HEK293T (cell line): Measurements from ENCODE around the gene ZNF593OS.

Experiments
- CTCF ChIA-PET: fragments of 350-600 bp; formaldehyde crosslinking; extraction: SDS; loops from one replicate; lab custom pipeline; 2021; ENCODE audit warnings: antibody characterized with exemption, inconsistent platforms; lab: Yijun Ruan, JAX
- POLR2A ChIA-PET: fragments of 350-600 bp; formaldehyde crosslinking; extraction: SDS; loops from one replicate; lab custom pipeline; 2020; ENCODE audit warnings: antibody characterized with exemption, inconsistent platforms; lab: Yijun Ruan, JAX
- DNase-seq: peaks from one replicate; pipeline ENCODE4 v3.0.0; 2012; ENCODE audit warnings: mixed read lengths; ENCODE audit errors: extremely low spot score
- ARNT ChIP-seq: fragments of 450-650 bp; IDR thresholded peaks from 2 replicates; pipeline ENCODE4 v1.6.1; 2017; ENCODE audit warnings: mild to moderate bottlenecking
- BHLHE40 ChIP-seq: fragments of 450-650 bp; IDR thresholded peaks from 2 replicates; pipeline ENCODE4 v1.6.1; 2016; ENCODE audit warnings: mild to moderate bottlenecking, moderate library complexity, borderline replicate concordance
- CTBP1 ChIP-seq: fragments of 450-650 bp; IDR thresholded peaks from 2 replicates; pipeline ENCODE4 v1.6.1; 2016; ENCODE audit warnings: borderline replicate concordance
- ELF4 ChIP-seq: fragments of 450-650 bp; IDR thresholded peaks from 2 replicates; pipeline ENCODE4 v1.6.1; 2017; ENCODE audit warnings: antibody characterized with exemption
- FOXA1 ChIP-seq: fragments of 450-650 bp; IDR thresholded peaks from 2 replicates; pipeline ENCODE4 v1.6.1; 2016; ENCODE audit warnings: mild to moderate bottlenecking
- FOXK2 ChIP-seq: fragments of 450-650 bp; IDR thresholded peaks from 2 replicates; pipeline ENCODE4 v1.6.1; 2016; ENCODE audit warnings: mild to moderate bottlenecking
- FOXM1 ChIP-seq: fragments of 450-650 bp; IDR thresholded peaks from 2 replicates; pipeline ENCODE4 v1.6.1; 2017; ENCODE audit warnings: mild to moderate bottlenecking, borderline replicate concordance
- HDGF ChIP-seq: fragments of 450-650 bp; IDR thresholded peaks from 2 replicates; pipeline ENCODE4 v1.6.1; 2017; ENCODE audit warnings: antibody characterized with exemption, borderline replicate concordance
- L3MBTL2 ChIP-seq: fragments of 450-650 bp; conservative IDR thresholded peaks from 2 replicates; pipeline ENCODE4 v1.6.1; 2016; ENCODE audit warnings: mild to moderate bottlenecking
- LEF1 ChIP-seq: fragments of 450-650 bp; IDR thresholded peaks from 2 replicates; pipeline ENCODE4 v1.6.1; 2017; ENCODE audit warnings: mild to moderate bottlenecking, borderline replicate concordance
- NFRKB ChIP-seq: fragments of 450-650 bp; IDR thresholded peaks from 2 replicates; pipeline ENCODE4 v1.6.1; 2016; ENCODE audit warnings: mild to moderate bottlenecking, moderate library complexity
- PKNOX1 ChIP-seq: fragments of 450-650 bp; IDR thresholded peaks from 2 replicates; pipeline ENCODE4 v1.6.1; 2016
- SP1 ChIP-seq: fragments of 450-650 bp; IDR thresholded peaks from 2 replicates; pipeline ENCODE4 v1.6.1; 2017
- SUZ12 ChIP-seq: fragments of 450-650 bp; IDR thresholded peaks from 2 replicates; pipeline ENCODE4 v1.6.1; 2016; ENCODE audit warnings: mild to moderate bottlenecking
- TARDBP ChIP-seq: fragments of 450-650 bp; IDR thresholded peaks from 2 replicates; pipeline ENCODE4 v1.6.1; 2016
- ZNF384 ChIP-seq: fragments of 450-650 bp; IDR thresholded peaks from 2 replicates; pipeline ENCODE4 v1.6.1; 2016

ZNF593OS gene

GRCh38 chr1:26153966-26154532, 17.6 kb downstream of the ZNF593OS start:
- peak; percentile 5 for DNase-seq
- CTCF ChIA-PET = interaction anchor here (2.1 kb wide), 1 partner anchor 9 kb away, joined by 8 read pairs; no protein-coding TSS in a partner anchor
- TF ChIP-seq HDGF = no peak
- TF ChIP-seq L3MBTL2 = no peak
- no peak for TF ChIP-seq PKNOX1
- no peak for TF ChIP-seq TARDBP
- TF ChIP-seq NFRKB = no peak
- no peak for TF ChIP-seq LEF1
- POLR2A ChIA-PET = no interaction called here

GRCh38 chr1:26148887-26149286, 22.7 kb downstream of the ZNF593OS start:
- DNase-seq = peak; percentile 1
- TF ChIP-seq BHLHE40 (no peak), HDGF (no peak), FOXM1 (no peak)
- CTCF ChIA-PET = no interaction called here
- POLR2A ChIA-PET = no interaction called here

- TF ChIP-seq FOXA1 (no peak), PKNOX1 (no peak), NFRKB (no peak), ELF4 (no peak)
- POLR2A ChIA-PET = interaction anchor here (1.2 to 1.4 kb wide), 2 partner anchors 24 to 110 kb away, joined by 6 to 12 read pairs; partner anchors contain the start of gene ZNF593
- CTCF ChIA-PET = interaction anchor here (1.2 to 2.1 kb wide), 6 partner anchors 20 to 123 kb away, joined by 3 to 22 read pairs (median 6); no protein-coding TSS in a partner anchor
- peak; percentile 3 for DNase-seq
Observed at GRCh38 chr1:26145960-26146294, 25.7 kb downstream of the ZNF593OS start.

- DNase-seq = peak; percentile 80
- TF ChIP-seq LEF1 (no peak), FOXA1 (no peak), L3MBTL2 (no peak), FOXK2 (no peak), PKNOX1 (no peak), CTBP1 (no peak), HDGF (no peak), NFRKB (no peak), SUZ12 (no peak), TARDBP (no peak), ZNF384 (no peak), ARNT (no peak), FOXM1 (no peak), ELF4 (no peak), SP1 (no peak), BHLHE40 (no peak)
- ChIA-PET POLR2A (interaction anchor here (1.0 to 1.4 kb wide), 5 partner anchors 13 to 110 kb away, joined by 3 to 12 read pairs (median 4); partner anchors contain the start of gene ZNF593), CTCF (interaction anchor here (0.6 to 2.1 kb wide), 21 partner anchors 9 to 246 kb away, joined by 3 to 22 read pairs (median 4); partner anchors contain the start of gene FAM110D)
Observed at GRCh38 chr1:26145041-26145959, 26.3 kb downstream of the ZNF593OS start.

GRCh38 chr1:26142159-26142558, 29.5 kb downstream of the ZNF593OS start:
- POLR2A ChIA-PET = no interaction called here
- CTCF ChIA-PET = no interaction called here
- no peak for DNase-seq
- TF ChIP-seq LEF1 = no peak
- no peak for TF ChIP-seq ARNT
- TF ChIP-seq BHLHE40 = no peak
- no peak for TF ChIP-seq ELF4
- no peak for TF ChIP-seq PKNOX1
- TF ChIP-seq FOXA1 = no peak
- TF ChIP-seq SP1 = no peak
- no peak for TF ChIP-seq SUZ12
- TF ChIP-seq FOXM1 = no peak
- no peak for TF ChIP-seq HDGF
- no peak for TF ChIP-seq FOXK2
- TF ChIP-seq CTBP1 = no peak
- TF ChIP-seq L3MBTL2 = no peak
- TF ChIP-seq NFRKB = no peak
- TF ChIP-seq TARDBP = no peak
- no peak for TF ChIP-seq ZNF384
